ENCODE data around the gene EP400.

The EP400 gene, protein sequence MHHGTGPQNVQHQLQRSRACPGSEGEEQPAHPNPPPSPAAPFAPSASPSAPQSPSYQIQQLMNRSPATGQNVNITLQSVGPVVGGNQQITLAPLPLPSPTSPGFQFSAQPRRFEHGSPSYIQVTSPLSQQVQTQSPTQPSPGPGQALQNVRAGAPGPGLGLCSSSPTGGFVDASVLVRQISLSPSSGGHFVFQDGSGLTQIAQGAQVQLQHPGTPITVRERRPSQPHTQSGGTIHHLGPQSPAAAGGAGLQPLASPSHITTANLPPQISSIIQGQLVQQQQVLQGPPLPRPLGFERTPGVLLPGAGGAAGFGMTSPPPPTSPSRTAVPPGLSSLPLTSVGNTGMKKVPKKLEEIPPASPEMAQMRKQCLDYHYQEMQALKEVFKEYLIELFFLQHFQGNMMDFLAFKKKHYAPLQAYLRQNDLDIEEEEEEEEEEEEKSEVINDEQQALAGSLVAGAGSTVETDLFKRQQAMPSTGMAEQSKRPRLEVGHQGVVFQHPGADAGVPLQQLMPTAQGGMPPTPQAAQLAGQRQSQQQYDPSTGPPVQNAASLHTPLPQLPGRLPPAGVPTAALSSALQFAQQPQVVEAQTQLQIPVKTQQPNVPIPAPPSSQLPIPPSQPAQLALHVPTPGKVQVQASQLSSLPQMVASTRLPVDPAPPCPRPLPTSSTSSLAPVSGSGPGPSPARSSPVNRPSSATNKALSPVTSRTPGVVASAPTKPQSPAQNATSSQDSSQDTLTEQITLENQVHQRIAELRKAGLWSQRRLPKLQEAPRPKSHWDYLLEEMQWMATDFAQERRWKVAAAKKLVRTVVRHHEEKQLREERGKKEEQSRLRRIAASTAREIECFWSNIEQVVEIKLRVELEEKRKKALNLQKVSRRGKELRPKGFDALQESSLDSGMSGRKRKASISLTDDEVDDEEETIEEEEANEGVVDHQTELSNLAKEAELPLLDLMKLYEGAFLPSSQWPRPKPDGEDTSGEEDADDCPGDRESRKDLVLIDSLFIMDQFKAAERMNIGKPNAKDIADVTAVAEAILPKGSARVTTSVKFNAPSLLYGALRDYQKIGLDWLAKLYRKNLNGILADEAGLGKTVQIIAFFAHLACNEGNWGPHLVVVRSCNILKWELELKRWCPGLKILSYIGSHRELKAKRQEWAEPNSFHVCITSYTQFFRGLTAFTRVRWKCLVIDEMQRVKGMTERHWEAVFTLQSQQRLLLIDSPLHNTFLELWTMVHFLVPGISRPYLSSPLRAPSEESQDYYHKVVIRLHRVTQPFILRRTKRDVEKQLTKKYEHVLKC (N-terminal part only)

DNA sequence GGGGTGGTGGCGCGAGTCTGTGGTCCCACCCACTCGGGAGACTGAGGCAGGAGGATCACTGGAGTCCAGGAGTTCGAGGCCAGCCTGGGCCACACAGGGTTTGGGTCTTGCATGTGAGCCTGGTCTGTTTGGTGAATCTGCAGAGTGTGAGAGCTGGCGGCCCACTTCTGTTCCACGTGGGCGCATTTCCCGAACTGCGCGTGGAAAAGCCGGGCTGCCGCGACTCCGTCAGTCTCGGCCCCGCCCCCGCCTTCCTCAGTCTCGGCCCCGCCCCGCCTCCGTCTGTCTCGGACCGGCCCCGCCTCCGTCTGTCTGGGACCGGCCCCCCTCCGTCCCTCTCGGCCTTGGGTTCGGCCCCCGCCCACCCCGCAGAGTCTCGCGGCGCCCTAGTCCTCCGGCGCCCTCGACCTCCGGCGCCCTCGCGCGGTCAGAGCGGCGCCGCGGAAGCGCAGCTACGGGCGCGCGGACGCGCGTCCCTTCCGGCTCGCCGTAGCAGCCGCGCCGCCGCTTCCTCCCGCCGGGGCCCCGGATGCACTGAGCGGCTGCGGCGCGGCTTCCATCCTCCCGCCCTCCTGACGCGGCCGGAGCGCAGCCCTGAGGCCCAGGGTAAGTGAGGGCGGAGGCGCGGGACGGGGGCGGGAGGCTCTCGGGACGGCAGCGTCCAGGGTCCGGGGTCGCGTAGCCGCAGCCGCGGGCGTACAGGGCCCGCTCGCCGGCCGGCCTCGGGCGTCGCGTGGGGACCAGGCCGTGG lies at the start of gene EP400:
Gene EP400 (plus strand): TSS at position 512 of the 751 bp plus-strand sequence. CDS start 10,678 bp downstream, outside the sequence.
- peak; percentile 87 to 91 for DNase-seq (ENCODE audit: extremely low read depth in 1 of 2, low read depth in 1 of 2)

DNA sequence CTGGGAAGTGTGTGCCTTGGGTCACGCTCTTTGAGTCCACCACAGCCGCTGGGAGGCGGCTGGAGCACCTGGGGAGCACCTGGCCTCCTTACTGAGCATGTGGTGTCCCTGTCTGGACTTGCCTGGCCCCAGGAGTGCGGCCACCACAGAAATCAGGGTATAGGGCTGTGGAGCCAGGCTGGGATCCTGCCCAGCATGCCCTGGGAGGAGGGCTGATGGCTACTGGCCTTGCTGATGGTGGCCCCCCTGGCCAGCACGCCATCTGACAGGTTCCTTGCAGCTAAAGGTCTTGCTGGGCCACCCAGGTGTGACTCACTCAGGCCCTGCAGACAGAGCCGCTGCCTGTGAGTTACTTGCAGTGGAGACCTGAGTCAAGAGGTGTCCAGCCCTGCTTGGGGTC lies 49.3 kb upstream of the EP400 start:
- no peak for DNase-seq (ENCODE audit: extremely low read depth in 1 of 2, low read depth in 1 of 2)

DNA sequence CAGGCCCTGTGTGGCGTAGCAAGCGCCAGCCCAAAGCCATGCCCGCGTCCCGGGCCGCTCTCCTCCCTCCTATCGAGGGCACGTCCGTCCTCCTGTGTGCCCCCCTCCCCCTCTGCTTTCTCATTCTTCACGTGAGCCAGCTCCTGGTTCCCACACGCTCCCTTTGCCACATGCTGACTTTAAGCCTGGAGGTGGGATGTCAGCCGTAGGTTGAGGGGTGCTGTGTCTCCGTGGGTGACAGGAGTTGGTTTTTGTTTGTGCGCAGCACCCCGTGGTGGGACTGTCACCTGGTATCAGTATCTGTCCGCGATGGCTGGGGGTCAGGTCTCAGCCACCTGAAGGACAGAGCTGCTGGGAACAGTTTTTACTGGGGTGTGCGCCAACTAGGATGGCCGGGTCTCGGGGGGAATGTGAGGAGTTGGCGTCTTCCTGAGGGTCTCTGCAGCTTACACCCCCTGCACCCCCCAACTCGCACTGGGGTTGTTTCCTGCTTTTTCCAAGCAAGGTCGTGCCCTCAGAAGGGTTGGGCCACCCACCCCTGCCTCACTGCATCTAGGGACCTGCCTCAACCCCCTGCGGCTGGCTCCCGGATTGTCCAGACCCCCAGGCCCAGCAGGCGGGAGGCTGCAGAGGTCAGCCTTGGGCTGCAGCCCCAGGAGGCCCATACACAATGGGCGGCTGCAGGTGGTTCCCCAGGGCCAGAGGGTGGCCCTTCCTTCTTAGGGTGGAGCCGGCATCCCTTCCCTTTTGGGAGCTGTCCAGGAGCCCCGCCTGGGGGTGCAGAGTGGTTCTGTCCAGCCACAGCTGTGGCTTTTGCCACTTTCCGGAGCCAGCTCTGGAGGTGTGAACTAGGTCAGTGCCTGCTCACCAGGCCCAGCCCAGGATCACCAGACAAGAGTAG lies 48.1 kb upstream of the EP400 start:
- DNase-seq (ENCODE audit: extremely low read depth in 1 of 2, low read depth in 1 of 2): no peak

DNA sequence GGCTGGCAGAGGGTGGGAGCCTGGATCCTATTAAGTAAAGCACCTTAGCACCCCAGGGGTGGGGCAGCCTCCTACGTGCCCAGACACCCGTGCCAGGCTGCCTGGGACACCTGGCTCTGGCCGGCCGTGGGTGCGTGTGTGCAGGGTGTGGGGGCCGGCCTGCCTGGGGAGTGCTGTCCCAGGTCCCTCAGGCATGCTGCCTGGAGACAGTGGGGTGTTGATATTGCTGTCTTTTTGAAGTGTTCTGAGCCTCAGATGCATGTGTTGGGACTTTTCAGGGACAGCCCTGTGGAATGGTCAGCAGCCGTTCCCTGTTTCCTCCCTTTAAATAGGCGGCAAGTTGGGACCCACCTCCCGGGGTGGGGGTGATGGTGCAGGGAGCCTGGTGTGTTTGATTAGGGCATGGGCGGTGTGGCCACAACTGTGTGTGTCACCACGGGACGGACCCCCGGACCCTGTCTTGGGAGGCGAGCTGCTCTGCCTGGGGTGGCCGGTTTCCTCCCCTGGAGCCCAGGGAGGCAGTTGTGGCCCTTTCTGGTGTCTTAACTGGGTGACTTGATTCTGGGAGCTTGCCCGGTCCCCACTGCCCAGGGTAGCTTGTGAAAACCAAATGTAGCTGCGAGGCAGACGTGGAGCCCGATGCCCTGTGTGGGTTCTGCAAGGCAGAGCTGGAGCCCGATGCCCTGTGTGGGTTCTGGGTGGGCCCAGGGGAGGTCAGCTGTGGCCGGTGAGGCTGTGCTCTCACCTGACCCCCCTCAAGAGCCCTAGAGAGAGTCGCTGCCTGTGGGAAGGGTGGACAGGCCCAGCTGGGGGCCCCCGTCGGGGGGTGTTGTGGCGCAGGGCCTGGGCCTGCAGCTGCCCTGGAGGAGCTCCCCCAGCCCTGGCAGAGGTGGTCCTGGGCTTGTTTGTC lies 47.2 kb upstream of the EP400 start:
- DNase-seq (ENCODE audit: extremely low read depth in 1 of 2, low read depth in 1 of 2): no peak

DNA sequence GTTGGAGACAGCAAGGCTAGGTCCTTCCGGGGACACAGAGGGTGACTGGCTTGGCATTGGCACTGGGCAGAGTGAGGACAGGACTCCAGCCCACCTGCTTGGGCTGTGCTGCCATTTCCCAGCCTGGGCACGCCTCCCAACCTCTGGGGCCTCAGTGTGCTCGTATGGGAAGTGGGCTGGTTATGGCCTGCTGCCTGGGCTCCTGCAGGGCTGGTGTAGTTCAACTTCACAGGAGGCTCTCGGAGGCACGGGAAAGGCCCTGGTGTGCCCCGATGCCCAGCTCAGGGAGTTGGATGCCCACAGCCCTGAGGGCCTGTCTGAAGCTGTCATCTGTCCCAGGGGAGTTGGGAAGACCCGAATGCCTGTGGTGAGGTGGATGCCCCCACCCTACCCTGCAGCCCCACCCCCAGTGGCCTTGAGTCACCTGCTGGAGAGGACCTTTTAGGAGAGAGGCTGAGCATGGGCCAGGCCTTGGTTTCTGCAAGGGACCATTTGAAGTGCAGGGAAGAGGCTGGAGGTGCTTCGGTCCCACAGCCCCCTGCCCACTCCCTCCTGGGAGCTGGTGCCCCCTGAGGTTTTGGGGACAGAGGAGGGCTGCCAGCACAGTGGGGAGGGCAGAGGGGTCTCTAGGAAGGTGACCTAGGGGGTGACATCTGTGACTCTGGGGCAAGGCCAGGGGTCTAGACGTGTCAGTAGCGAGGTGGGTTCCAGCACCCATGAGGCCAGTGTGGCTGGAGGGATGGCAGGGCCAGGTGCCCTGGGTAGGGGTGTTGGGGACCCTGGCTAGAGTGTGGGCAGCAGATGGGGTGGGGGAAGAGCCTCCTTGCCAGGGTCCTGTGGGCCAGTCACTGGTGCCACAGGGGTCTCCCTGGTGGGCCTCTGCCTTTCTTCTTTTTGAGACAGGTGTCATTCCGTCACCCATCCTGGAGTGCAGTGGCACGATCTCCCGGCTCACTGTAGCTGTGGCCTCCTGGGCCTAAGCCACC lies 46.2 kb upstream of the EP400 start:
- DNase-seq (ENCODE audit: extremely low read depth in 1 of 2, low read depth in 1 of 2): no peak

DNA sequence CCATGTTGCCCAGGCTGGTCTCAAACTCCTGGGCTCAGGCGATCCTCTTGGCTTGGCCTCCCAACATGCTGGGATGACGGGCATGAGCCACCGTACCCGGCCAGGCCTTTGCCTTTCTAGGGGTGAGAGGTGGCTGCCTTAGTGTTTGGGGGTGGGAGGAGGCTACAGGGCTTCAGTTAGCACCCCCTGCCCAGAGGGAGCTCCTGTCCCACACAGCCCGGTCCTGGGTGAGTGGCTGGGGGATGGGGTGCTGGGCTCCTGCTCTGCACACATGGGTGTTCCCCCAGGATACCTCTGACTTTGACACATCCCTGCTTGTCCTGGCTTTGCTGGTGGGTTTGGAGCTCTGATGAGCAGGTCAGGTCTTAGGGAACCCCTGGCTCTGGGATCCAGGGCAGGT lies 45.4 kb upstream of the EP400 start:
- no peak for DNase-seq (ENCODE audit: extremely low read depth in 1 of 2, low read depth in 1 of 2)

DNA sequence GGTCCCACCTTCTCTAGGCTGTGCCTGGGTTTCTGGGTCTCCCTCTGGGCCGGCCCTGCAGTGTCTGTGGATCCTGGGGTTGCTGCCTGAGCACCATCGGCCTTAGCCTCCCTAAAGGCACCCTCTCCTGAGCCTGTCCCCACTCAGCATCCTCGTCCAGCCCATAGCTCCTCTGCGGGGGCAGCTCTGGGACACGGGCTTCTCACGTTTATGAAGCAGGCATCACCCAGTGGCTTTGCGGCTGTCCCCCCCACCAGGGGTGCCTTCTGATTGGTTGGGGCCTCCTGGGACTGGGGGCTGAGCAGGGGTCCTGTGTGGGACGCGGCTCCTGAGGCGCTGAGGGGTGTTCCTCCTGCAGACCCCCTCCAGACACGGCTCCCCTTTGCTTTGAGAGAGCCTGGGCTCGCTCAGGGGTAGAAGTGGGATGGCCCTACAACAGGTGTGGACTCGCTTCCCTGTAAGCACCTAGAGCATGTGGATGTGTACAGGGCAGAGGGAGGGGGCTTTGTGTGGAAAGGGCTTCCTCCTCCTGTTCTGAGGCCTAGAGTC lies 44.6 kb upstream of the EP400 start:
- DNase-seq (ENCODE audit: extremely low read depth in 1 of 2, low read depth in 1 of 2): no peak

DNA sequence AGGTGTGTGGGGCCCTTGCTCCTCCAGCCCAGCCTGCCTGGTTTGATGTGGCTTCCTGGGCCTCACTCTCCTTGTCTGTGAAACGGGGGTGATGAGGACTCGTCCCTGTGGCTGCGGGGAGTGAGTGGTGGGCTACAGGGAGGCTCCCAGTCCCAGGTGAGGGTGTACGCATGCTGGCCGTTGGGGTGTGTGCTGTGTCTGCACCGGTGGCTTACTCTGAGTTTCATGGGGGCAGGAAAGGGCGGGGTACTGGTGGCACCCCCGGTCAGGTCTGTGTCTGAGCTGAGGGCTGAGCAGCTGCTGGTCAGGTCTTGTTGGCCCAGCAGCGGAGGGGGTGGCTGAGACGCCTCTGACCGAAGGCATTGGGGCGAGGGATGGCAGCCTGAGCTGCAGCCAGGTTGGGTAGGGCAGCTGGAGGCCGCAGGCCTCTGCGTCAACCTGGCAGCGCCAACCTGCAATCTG lies 44.1 kb upstream of the EP400 start:
- DNase-seq (ENCODE audit: extremely low read depth in 1 of 2, low read depth in 1 of 2): no peak

DNA sequence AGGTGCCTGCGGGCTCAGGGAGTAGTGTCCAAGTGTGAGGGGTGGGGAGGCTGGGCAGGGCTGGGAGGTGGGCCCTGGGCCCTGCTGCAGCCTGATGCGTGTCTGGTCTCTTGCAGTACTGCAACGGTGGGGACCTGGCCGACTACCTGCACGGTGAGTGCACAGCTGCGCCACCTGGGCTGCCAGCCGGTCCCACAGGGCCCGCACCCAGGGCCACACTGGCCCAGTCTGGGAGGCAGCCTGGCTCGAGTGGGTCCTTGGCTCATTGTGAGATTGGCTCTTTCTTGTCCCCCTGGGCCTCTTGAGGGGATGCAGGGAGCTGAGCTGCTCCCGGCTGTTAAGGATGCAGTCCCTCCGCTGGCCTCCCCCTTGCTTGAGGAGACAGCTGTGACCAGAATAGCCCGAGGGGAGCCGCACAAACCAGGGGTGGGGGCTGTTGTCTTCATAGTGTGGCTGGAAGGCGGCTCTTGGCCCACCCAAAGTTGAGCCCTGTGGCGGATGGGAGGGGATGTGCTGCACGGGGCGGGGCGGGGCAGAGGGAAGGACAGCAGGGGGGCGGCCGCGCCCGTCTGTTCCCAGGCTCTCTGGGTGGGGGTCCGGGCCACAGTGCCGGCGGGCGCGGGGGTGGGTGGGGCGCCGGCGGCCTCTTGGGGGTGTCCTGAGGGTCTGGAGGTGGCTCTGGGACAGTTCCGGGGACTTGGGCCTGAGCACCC lies 42.2 kb upstream of the EP400 start:
- no peak for DNase-seq (ENCODE audit: extremely low read depth in 1 of 2, low read depth in 1 of 2)

DNA sequence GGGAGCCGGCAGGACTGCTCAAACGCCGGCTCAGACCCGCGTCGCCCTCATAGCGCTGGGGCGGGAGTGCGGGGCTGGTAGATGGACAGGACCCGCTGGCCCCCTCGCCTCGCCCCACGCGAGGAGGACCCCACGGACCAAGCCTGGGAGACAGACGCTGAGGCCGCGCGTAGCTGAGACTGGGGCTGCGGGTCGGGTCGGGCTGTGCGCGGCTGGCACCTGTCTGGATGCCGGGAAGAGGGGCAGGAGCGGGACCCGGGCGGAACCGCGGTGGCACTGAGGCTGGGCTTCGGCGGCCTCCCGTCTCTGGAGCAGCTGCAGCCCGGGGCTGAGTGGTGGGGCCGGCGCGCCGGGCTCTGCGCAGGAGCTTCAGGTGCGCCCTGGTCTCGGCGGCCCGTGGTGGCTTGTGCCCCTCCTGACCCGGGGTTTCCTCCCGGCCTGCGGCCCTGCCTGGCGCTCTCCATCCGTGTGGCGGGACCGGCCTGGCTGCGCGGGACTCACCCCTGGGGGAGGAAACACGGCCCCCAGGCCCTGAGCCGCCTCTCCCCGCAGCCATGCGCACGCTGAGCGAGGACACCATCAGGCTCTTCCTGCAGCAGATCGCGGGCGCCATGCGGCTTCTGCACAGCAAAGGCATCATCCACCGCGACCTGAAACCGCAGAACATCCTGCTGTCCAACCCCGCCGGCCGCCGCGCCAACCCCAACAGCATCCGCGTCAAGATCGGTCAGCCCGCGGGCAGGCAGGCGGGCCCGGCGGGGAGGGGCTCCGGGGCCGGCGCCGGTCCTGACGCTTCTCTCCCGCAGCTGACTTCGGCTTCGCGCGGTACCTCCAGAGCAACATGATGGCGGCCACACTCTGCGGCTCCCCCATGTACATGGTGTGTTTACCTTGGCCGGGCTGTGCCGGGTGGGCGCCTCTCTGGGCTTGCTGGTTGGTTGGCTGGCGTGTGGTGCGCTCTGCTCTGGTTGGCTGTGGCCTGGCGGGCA lies 41.4 kb upstream of the EP400 start:
- no peak for DNase-seq (ENCODE audit: extremely low read depth in 1 of 2, low read depth in 1 of 2)

DNA sequence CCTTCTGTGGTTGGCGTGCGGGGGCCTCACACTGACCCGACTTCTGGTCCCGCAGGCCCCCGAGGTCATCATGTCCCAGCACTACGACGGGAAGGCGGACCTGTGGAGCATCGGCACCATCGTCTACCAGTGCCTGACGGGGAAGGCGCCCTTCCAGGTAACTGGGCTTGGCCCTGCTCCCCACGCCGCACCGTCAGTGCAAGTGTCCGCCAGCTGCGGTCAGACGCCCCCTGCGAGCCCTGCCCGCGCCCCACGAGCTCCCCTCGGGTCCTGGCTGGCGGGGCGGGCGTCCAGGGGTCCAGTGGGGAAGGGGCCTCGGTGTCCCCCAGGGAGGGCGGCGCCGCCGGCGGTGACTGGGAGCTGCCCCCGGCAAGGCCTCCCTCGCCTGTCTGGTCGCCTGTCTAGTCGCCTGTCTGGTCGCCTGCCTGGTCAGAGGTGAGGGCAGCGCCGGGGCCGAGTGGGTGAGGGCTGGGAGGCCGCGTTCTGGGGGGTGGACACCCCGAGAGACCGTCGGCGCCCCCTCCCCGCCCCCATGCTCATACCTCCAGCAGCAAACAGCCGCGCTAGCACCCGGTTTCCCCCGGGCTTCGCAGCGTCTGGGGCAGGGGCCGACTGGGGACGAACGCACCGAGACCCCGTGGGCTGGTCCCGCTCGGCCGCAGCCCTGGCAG lies 40.5 kb upstream of the EP400 start:
- no peak for DNase-seq (ENCODE audit: extremely low read depth in 1 of 2, low read depth in 1 of 2)

DNA sequence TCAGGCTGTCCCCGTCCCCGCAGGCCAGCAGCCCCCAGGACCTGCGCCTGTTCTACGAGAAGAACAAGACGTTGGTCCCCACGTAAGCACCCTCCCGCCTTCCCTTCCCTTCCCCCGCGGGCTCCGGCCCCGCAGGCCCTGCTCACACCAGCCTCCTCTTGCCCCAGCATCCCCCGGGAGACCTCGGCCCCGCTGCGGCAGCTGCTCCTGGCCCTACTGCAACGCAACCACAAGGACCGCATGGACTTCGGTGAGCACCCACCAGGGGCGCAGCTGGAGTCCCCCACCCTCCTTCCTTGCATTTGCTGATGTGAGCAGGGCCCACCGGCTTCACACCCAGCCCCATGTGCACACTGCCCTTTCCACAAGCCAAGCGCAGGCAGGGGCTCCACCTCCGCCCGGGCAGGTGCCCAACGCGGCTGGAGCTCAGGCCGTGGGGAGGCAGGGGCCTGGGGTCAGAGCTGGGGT lies 40.0 kb upstream of the EP400 start:
- DNase-seq (ENCODE audit: extremely low read depth in 1 of 2, low read depth in 1 of 2): no peak

DNA sequence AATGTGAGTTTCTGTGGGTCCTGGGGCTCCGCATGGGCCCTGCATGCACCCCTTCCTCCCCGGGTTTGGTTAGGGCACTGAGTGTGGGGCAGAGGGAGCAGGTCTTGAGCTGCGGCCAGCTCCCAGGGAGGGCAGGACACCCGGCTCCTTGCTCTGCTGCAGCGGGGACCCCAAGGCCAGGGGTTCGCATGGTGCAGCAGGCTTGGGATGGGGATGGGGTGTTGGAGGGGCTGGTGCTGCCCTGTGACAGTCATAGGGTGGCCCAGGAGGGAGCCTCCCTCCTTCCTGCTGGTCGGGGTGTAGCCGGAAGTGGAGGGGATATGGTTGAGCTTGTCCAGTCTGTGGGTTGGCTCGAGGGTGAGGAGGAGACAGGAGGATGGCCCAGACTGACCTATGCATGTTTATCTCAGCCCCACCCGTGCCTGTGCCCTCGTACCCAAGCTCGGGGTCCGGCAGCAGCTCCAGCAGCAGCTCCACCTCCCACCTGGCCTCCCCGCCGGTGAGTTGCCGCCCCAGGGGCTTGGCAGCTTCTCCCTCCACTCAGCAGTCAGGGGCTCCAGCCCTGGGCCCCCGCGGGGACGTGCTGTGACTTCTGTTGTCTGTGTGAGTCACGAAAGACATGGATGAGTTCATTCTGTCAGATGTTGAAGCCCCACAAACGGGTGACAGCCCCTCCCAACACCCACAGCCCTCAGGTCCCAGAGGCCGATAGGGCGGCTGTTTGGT lies 39.3 kb upstream of the EP400 start:
- DNase-seq (ENCODE audit: extremely low read depth in 1 of 2, low read depth in 1 of 2): no peak

Measured in stimulated activated CD8-positive, alpha-beta memory T cell treated with anti-CD3 and anti-CD28 coated beads, Interleukin-7, amount 100 ng/mL, for 48 hours (primary cell).